Astrocyte (in vitro differentiated cells and primary cell): ENCODE results near the gene CDHR1. TPM values are rescaled to one million over a fixed set of nuclear protein-coding genes. Genes with fewer than 3 reads are reported as not detected.

Experiments used
- DNase-seq: peaks from one replicate; pipeline ENCODE4 v3.0.0-alpha.2; 2010; ENCODE audit warnings: low read depth
- FAIRE-seq: peaks from 2 replicates; lab custom pipeline; 2011; peaks lifted over from hg19 to GRCh38; lab: Jason Lieb, UNC
- H2AFZ ChIP-seq: 2 replicates; pipeline ENCODE4 v1.6.0; 2012; ENCODE audit warnings: low read depth, low read length, inconsistent platforms
- H3K27ac ChIP-seq: 2 replicates; pipeline ENCODE4 v1.5.1; 2011; ENCODE audit warnings: low read depth, low read length, inconsistent platforms
- H3K27me3 ChIP-seq: 2 replicates; pipeline ENCODE4 v1.6.0; 2011; ENCODE audit warnings: low read length, inconsistent platforms; ENCODE audit not compliant: insufficient read depth
- H3K36me3 ChIP-seq: 2 replicates; pipeline ENCODE4 v1.5.1; 2011; ENCODE audit warnings: low read length, inconsistent platforms; ENCODE audit not compliant: insufficient read depth
- H3K4me1 ChIP-seq: 2 replicates; pipeline ENCODE4 v1.5.1; 2011; ENCODE audit warnings: low read length, inconsistent platforms; ENCODE audit not compliant: insufficient read depth
- H3K4me2 ChIP-seq: 2 replicates; pipeline ENCODE4 v1.6.0; 2012; ENCODE audit warnings: low read length, inconsistent platforms
- H3K4me3 ChIP-seq: 2 replicates; pipeline ENCODE4 v1.5.1; 2011; ENCODE audit warnings: low read depth, mild to moderate bottlenecking, low read length, inconsistent platforms; ENCODE audit not compliant: insufficient read depth
- H3K79me2 ChIP-seq: 2 replicates; pipeline ENCODE4 v1.6.0; 2012; ENCODE audit warnings: mild to moderate bottlenecking, low read length, inconsistent platforms; ENCODE audit not compliant: insufficient read depth
- H3K9ac ChIP-seq: 2 replicates; pipeline ENCODE4 v1.6.0; 2012; ENCODE audit warnings: mild to moderate bottlenecking, low read length, inconsistent platforms
- H3K9me3 ChIP-seq: 2 replicates; pipeline ENCODE4 v1.5.1; 2012; ENCODE audit warnings: low read depth, mild to moderate bottlenecking, low read length, inconsistent platforms; ENCODE audit not compliant: insufficient read depth
- H4K20me1 ChIP-seq: 2 replicates; pipeline ENCODE4 v1.6.0; 2012; ENCODE audit warnings: low read length, inconsistent platforms; ENCODE audit not compliant: insufficient read depth
- H3K27ac Mint-ChIP-seq: one replicate; pipeline ENCODE4 v1.8.0; 2021; ENCODE audit warnings: mild to moderate bottlenecking, mixed read lengths; ENCODE audit not compliant: unreplicated experiment
- H3K27me3 Mint-ChIP-seq: one replicate; pipeline ENCODE4 v1.8.0; 2021; ENCODE audit warnings: low read depth, mixed read lengths; ENCODE audit not compliant: unreplicated experiment
- H3K36me3 Mint-ChIP-seq: one replicate; pipeline ENCODE4 v1.8.0; 2021; ENCODE audit warnings: low read depth, mixed read lengths; ENCODE audit not compliant: unreplicated experiment
- H3K4me1 Mint-ChIP-seq: one replicate; pipeline ENCODE4 v1.8.0; 2021; ENCODE audit warnings: low read depth, mixed read lengths; ENCODE audit not compliant: unreplicated experiment
- H3K4me3 Mint-ChIP-seq: one replicate; pipeline ENCODE4 v1.8.0; 2021; ENCODE audit warnings: mild to moderate bottlenecking, moderate library complexity, mixed read lengths; ENCODE audit not compliant: unreplicated experiment
- H3K9me3 Mint-ChIP-seq: one replicate; pipeline ENCODE4 v1.8.0; 2021; ENCODE audit warnings: mild to moderate bottlenecking, mixed read lengths; ENCODE audit not compliant: unreplicated experiment
- CTCF ChIP-seq: IDR thresholded peaks from 2 replicates; pipeline ENCODE4 v1.5.1; 2011; ENCODE audit warnings: low read depth, mild to moderate bottlenecking, inconsistent platforms, low read length, moderate library complexity; ENCODE audit not compliant: insufficient read depth
- EZH2 ChIP-seq: IDR thresholded peaks from 2 replicates; pipeline ENCODE4 v1.6.1; 2012; ENCODE audit warnings: mild to moderate bottlenecking, low read length, inconsistent platforms; ENCODE audit not compliant: insufficient read depth
- total RNA-seq: library from RNA; stranded (reverse); gene quantifications from 2 replicates; pipeline ENCODE4 v1.2.1, GENCODE V29; 2021

The CDHR1 gene
- total RNA-seq, 1 donor from 2014 or later = 0.75 TPM

DNA sequence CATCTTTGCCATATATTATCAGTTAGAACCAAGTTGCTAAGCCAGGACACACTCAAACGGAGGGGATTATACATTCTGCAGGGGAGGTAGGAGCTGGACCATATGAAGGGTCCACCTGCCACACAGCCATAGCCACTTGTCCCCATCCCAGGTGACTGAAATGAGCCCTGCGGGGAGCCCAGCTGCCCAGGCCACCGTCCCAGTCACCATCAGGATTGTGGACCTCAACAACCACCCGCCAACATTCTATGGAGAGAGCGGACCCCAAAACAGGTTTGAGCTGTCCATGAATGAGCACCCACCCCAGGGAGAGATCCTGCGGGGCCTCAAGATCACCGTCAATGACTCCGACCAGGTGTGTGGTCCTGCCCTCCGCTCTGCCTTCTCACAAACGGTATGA is 13.7 kb downstream of the CDHR1 start:
- TF ChIP-seq EZH2 (no peak), CTCF (no peak)
- no peak for FAIRE-seq

GRCh38 chr10:84211566-84211965 is 17.2 kb downstream of the CDHR1 start:
- no peak for FAIRE-seq
- no peak overlapping the region for H3K27ac ChIP-seq
- H3K27me3 Mint-ChIP-seq = peaks cover 38% of the 10 kb centered on the region

More for the DNA sequence above, 13.7 kb downstream of the CDHR1 start:
- Histone ChIP-seq H3K27me3 (peaks cover 4% of the 10 kb centered on the region), H3K36me3 (no peaks in the 10 kb centered on the region), H3K79me2 (no peaks in the 10 kb centered on the region), H3K4me2 (no peak overlapping the region), H3K4me3 (no peak overlapping the region), H4K20me1 (no peaks in the 10 kb centered on the region), H3K9ac (no peak overlapping the region), H2AFZ (no peak overlapping the region), H3K4me1 (no peaks in the 10 kb centered on the region), H3K9me3 (no peaks in the 10 kb centered on the region), H3K27ac (no peak overlapping the region)
- H3K9me3 Mint-ChIP-seq = no peaks in the 10 kb centered on the region
- no peak overlapping the region for H3K4me3 Mint-ChIP-seq
- H3K4me1 Mint-ChIP-seq = no peaks in the 10 kb centered on the region
- no peak for DNase-seq
- no peaks in the 10 kb centered on the region for H3K36me3 Mint-ChIP-seq
- no peak overlapping the region for H3K27ac Mint-ChIP-seq
- peaks cover 35% of the 10 kb centered on the region for H3K27me3 Mint-ChIP-seq

DNA sequence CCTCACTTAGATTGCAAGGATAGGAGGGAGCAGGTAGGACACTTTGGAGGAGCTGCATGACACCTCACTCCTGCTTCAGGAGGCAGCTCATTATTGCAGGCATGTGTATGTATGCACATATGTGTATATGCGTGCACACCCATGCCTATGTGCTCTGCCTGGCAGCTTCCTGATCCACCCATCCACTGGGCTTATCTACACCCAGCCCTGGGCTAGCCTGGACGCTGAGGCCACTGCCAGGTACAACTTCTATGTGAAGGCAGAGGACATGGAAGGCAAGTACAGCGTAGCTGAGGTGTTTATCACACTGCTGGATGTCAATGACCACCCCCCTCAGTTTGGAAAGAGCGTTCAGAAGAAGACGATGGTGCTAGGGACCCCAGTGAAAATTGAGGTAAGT is 17.7 kb downstream of the CDHR1 start:
- Histone ChIP-seq H4K20me1 (no peaks in the 10 kb centered on the region), H3K9ac (no peak overlapping the region), H3K9me3 (no peaks in the 10 kb centered on the region), H3K4me3 (no peak overlapping the region), H3K27me3 (peaks cover under 1% of the 10 kb centered on the region), H3K36me3 (no peaks in the 10 kb centered on the region), H2AFZ (no peak overlapping the region), H3K4me1 (no peaks in the 10 kb centered on the region), H3K4me2 (no peak overlapping the region), H3K27ac (no peak overlapping the region), H3K79me2 (no peaks in the 10 kb centered on the region)
- no peak overlapping the region for H3K4me3 Mint-ChIP-seq
- no peaks in the 10 kb centered on the region for H3K9me3 Mint-ChIP-seq
- H3K27ac Mint-ChIP-seq = no peak overlapping the region
- no peak for FAIRE-seq
- DNase-seq = no peak
- TF ChIP-seq CTCF = no peak
- TF ChIP-seq EZH2 = no peak
- no peaks in the 10 kb centered on the region for H3K4me1 Mint-ChIP-seq
- no peaks in the 10 kb centered on the region for H3K36me3 Mint-ChIP-seq
- H3K27me3 Mint-ChIP-seq = peaks cover 34% of the 10 kb centered on the region

More at GRCh38 chr10:84211566-84211965, 17.2 kb downstream of the CDHR1 start:
- Mint-ChIP-seq H3K36me3 (no peaks in the 10 kb centered on the region), H3K4me3 (no peak overlapping the region), H3K4me1 (no peaks in the 10 kb centered on the region), H3K27ac (no peak overlapping the region), H3K9me3 (no peaks in the 10 kb centered on the region)
- Histone ChIP-seq H3K9ac (no peak overlapping the region), H2AFZ (no peak overlapping the region), H3K9me3 (no peaks in the 10 kb centered on the region), H3K27me3 (peaks cover 4% of the 10 kb centered on the region), H3K4me3 (no peak overlapping the region), H3K79me2 (no peaks in the 10 kb centered on the region), H4K20me1 (no peaks in the 10 kb centered on the region), H3K4me2 (no peak overlapping the region), H3K36me3 (no peaks in the 10 kb centered on the region), H3K4me1 (no peaks in the 10 kb centered on the region)
- no peak for TF ChIP-seq EZH2
- no peak for DNase-seq
